ENCODE measurements around the gene RUNDC3A.

GRCh38 chr17:44344939-44345453, 36.6 kb downstream of the RUNDC3A start, which contains the start of gene GRN:
- TF ChIP-seq CTCF (IDR thresholded peaks at IDR 0.05) = no peak
- TF ChIP-seq ZFX (IDR thresholded peaks at IDR 0.05; ENCODE audit: borderline replicate concordance) = no peak

Data from 22Rv1 (cell line).